Keratinocyte (primary cell): Measurements from ENCODE around the gene SLC46A3. TPM values are rescaled to one million over a fixed set of nuclear protein-coding genes. Genes with fewer than 3 reads are reported as not detected.

ENCODE experiments used
- DNase-seq: peaks from one replicate; pipeline ENCODE4 v3.0.0-alpha.2; 2011; ENCODE audit warnings: low read depth, missing footprints, low spot score
- FAIRE-seq: peaks from 2 replicates; lab custom pipeline; 2011; peaks lifted over from hg19 to GRCh38; lab: Jason Lieb, UNC
- H2AFZ ChIP-seq: 2 replicates; pipeline ENCODE4 v1.6.0; 2012; ENCODE audit warnings: low read length, control low read depth, inconsistent platforms; ENCODE audit not compliant: control insufficient read depth
- H3K27ac ChIP-seq: 2 replicates; pipeline ENCODE4 v1.5.1; 2011; ENCODE audit warnings: low read length; ENCODE audit not compliant: control insufficient read depth, insufficient read depth
- H3K27me3 ChIP-seq: 3 replicates; pipeline ENCODE4 v1.6.0; 2011; ENCODE audit warnings: low read length; ENCODE audit not compliant: control insufficient read depth, insufficient read depth; ENCODE audit errors: extremely low read depth
- H3K36me3 ChIP-seq, 2 experiments: 2 replicates in 1 of 2; 3 replicates in 1 of 2; pipeline ENCODE4 v1.5.1; 2011; ENCODE audit warnings: low read length in 2 of 2, mild to moderate bottlenecking in 1 of 2; ENCODE audit not compliant: control insufficient read depth in 2 of 2, insufficient read depth in 2 of 2; ENCODE audit errors: extremely low read depth in 1 of 2
- H3K4me1 ChIP-seq: 3 replicates; pipeline ENCODE4 v1.5.1; 2011; ENCODE audit warnings: low read length; ENCODE audit not compliant: control insufficient read depth, insufficient read depth; ENCODE audit errors: extremely low read depth
- H3K4me2 ChIP-seq: 3 replicates; pipeline ENCODE4 v1.6.0; 2011; ENCODE audit warnings: low read depth, low read length; ENCODE audit not compliant: control insufficient read depth, insufficient read depth; ENCODE audit errors: extremely low read depth
- H3K4me3 ChIP-seq, 3 experiments: fragments of 200-600 bp in 1 of 3; sonication (generic) in 1 of 3; 2 replicates in 2 of 3; 3 replicates in 1 of 3; pipeline ENCODE4 v1.5.1; 2011 to 2016; ENCODE audit warnings: low read length in 3 of 3, mild to moderate bottlenecking in 3 of 3, control low read depth in 2 of 3, inconsistent platforms in 1 of 3, low read depth in 1 of 3, mixed read lengths in 1 of 3, mixed run types in 1 of 3, moderate library complexity in 1 of 3; ENCODE audit not compliant: control insufficient read depth in 2 of 3, insufficient read depth in 2 of 3; ENCODE audit errors: extremely low read depth in 1 of 3
- H3K79me2 ChIP-seq: 2 replicates; pipeline ENCODE4 v1.6.0; 2012; ENCODE audit warnings: low read length; ENCODE audit not compliant: control insufficient read depth, insufficient read depth
- H3K9ac ChIP-seq: 3 replicates; pipeline ENCODE4 v1.6.0; 2011; ENCODE audit warnings: low read length; ENCODE audit not compliant: control insufficient read depth, insufficient read depth; ENCODE audit errors: extremely low read depth
- H3K9me1 ChIP-seq: 3 replicates; pipeline ENCODE4 v1.6.0; 2011; ENCODE audit warnings: low read length; ENCODE audit not compliant: control insufficient read depth, insufficient read depth; ENCODE audit errors: extremely low read depth
- H3K9me3 ChIP-seq: 2 replicates; pipeline ENCODE4 v1.5.1; 2012; ENCODE audit warnings: low read depth, low read length; ENCODE audit not compliant: control insufficient read depth
- H4K20me1 ChIP-seq: 3 replicates; pipeline ENCODE4 v1.6.0; 2011; ENCODE audit warnings: low read length; ENCODE audit not compliant: control insufficient read depth, insufficient read depth; ENCODE audit errors: extremely low read depth
- CTCF ChIP-seq, 3 experiments: IDR thresholded peaks in 1 of 3; conservative IDR thresholded peaks in 1 of 3; optimal IDR thresholded peaks in 1 of 3; 2 replicates in 2 of 3; 3 replicates in 1 of 3; pipeline versions ENCODE3 to v1.5.1; 2011; ENCODE audit warnings: low read length in 3 of 3, mild to moderate bottlenecking in 3 of 3, moderate library complexity in 2 of 3, control low read depth in 1 of 3, inconsistent platforms in 1 of 3; ENCODE audit not compliant: insufficient read depth in 2 of 3; ENCODE audit errors: extremely low read depth in 1 of 3
- EZH2 ChIP-seq: IDR thresholded peaks from one replicate; pipeline ENCODE4 v1.6.1; 2012; ENCODE audit warnings: inconsistent platforms, mild to moderate bottlenecking, low read length, moderate library complexity
- dilution Hi-C: fragments of 300-500 bp; cut with MboI; formaldehyde crosslinking; loops from one replicate; pipeline ENCODE4 v1.7.0; 2020; ENCODE audit warnings: low sequenced_read_pairs; ENCODE audit not compliant: extremely low pct_ligation_motif_present
- polyA plus RNA-seq, 5 experiments: library from polyadenylated mRNA; depleted of rRNA in 3 of 5; stranded (reverse) in 3 of 5; stranded (forward) in 1 of 5; unstranded in 1 of 5; fragments of >200 nt; gene quantifications; 1 replicate in 1 of 5; 2 replicates in 3 of 5; 3 replicates in 1 of 5; pipeline versions ENCODE4 v1.2.1 to v1.2.3, GENCODE V29; 2011 to 2012; ENCODE audit warnings: missing spikeins in 2 of 5, low read depth in 1 of 5, low replicate concordance in 1 of 5

Gene SLC46A3
- polyA plus RNA-seq, 1 donor (not counting 4 experiments of a cell fraction or from before 2014, with no cell fraction given), result 14.1 TPM

- no peaks in the 10 kb centered on the region for H3K36me3 ChIP-seq
- H3K27me3 ChIP-seq, result no peaks in the 10 kb centered on the region
- no peaks in the 10 kb centered on the region for H3K4me1 ChIP-seq
- H4K20me1 ChIP-seq, result no peaks in the 10 kb centered on the region
- DNase-seq, result no peak
- H3K9me1 ChIP-seq, result no peaks in the 10 kb centered on the region
- no peak overlapping the region for H3K4me3 ChIP-seq
- H3K4me2 ChIP-seq, result no peak overlapping the region
- no peak overlapping the region for H3K9ac ChIP-seq
- dilution Hi-C loops, result no loop called here
- no peak for FAIRE-seq
- TF ChIP-seq EZH2 (no peak), CTCF (optimal IDR thresholded peaks at IDR 0.05 in 1 of 3, IDR thresholded peaks at IDR 0.05 in 1 of 3, conservative IDR thresholded peaks at IDR 0.05 in 1 of 3; ENCODE audit: extremely low read depth in 1 of 3, insufficient read depth in 2 of 3, low read length in 3 of 3) (no peak)
- H2AFZ ChIP-seq, result no peak overlapping the region
- peaks cover 2% of the 10 kb centered on the region for H3K9me3 ChIP-seq
- no peak overlapping the region for H3K27ac ChIP-seq
- H3K79me2 ChIP-seq, result no peaks in the 10 kb centered on the region
These were observed 42.8 kb upstream of the SLC46A3 start for GRCh38 chr13:28761586-28761985.

DNA sequence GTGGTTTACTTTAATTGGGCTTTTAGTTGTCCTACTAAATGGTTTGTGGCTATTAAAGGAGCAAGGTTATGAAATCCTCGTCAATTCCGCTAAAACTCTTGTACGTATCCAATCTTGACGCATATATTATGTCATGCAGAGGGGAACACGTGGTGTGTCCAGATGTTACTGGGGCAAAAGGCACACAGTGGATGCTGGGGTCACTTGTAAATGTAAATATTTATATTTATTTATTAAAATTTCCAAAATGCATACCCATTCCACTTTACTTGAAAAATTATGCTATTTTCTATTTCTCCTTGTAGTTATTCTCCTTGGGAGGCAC, 36.7 kb upstream of the SLC46A3 start:
- no peaks in the 10 kb centered on the region for H4K20me1 ChIP-seq
- H3K9me1 ChIP-seq, result no peaks in the 10 kb centered on the region
- no peak overlapping the region for H3K4me3 ChIP-seq
- H3K9me3 ChIP-seq, result peaks cover 2% of the 10 kb centered on the region
- H3K9ac ChIP-seq, result no peak overlapping the region
- no peak for DNase-seq
- peaks cover 11% of the 10 kb centered on the region for H3K4me1 ChIP-seq
- dilution Hi-C loops, result no loop called here
- no peaks in the 10 kb centered on the region for H3K79me2 ChIP-seq
- H3K27ac ChIP-seq, result no peak overlapping the region
- no peaks in the 10 kb centered on the region for H3K27me3 ChIP-seq
- no peak for FAIRE-seq
- no peak overlapping the region for H2AFZ ChIP-seq
- H3K36me3 ChIP-seq, result no peaks in the 10 kb centered on the region
- no peak for TF ChIP-seq CTCF (optimal IDR thresholded peaks at IDR 0.05 in 1 of 3, IDR thresholded peaks at IDR 0.05 in 1 of 3, conservative IDR thresholded peaks at IDR 0.05 in 1 of 3; ENCODE audit: extremely low read depth in 1 of 3, insufficient read depth in 2 of 3, low read length in 3 of 3)
- no peak overlapping the region for H3K4me2 ChIP-seq
